Cardiac muscle cell (in vitro differentiated cells and primary cell): ENCODE results near the gene FSTL3. TPM values are rescaled to one million over a fixed set of nuclear protein-coding genes. Genes with fewer than 3 reads are reported as not detected.
"Not testable (repeated sequence)": the region's sequence is repeated elsewhere in the genome, so short reads cannot be mapped to it uniquely, and the experiment has no call there.

Experiments used
- DNase-seq, 2 donors: peaks; one replicate each; pipeline versions ENCODE4 v3.0.0 to v3.0.0-alpha.2; 2010 to 2017; ENCODE audit warnings: low read depth in 1 of 2, low spot score in 1 of 2
- H3K27ac ChIP-seq: fragments of 200-600 bp; sonication (generic); 2 replicates; pipeline ENCODE4 v1.5.1; 2016
- H3K27me3 ChIP-seq: fragments of 200-600 bp; sonication (generic); 2 replicates; pipeline ENCODE4 v1.6.0; 2016; ENCODE audit warnings: control low read depth
- H3K36me3 ChIP-seq: fragments of 200-600 bp; sonication (generic); 2 replicates; pipeline ENCODE4 v1.5.1; 2016; ENCODE audit warnings: control low read depth
- H3K4me1 ChIP-seq: fragments of 200-600 bp; sonication (generic); 2 replicates; pipeline ENCODE4 v1.8.1; 2017; ENCODE audit warnings: low read depth, mild to moderate bottlenecking, mixed run types
- H3K4me3 ChIP-seq: fragments of 200-600 bp; sonication (generic); 2 replicates; pipeline ENCODE4 v1.5.1; 2016; ENCODE audit warnings: mild to moderate bottlenecking
- H3K9me3 ChIP-seq: fragments of 200-600 bp; sonication (generic); 2 replicates; pipeline ENCODE4 v1.5.1; 2017; ENCODE audit warnings: low read depth, mild to moderate bottlenecking, control low read depth
- polyA plus RNA-seq: library from polyadenylated mRNA; unstranded; fragments of >200 nt; fragmentation: Nextera tagmentation; extraction: Ambion mirVana; gene quantifications from 2 replicates; pipeline ENCODE4 v1.2.1, GENCODE V29; 2016
- total RNA-seq: library from RNA; depleted of rRNA; stranded (reverse); fragments of >200 nt; gene quantifications from 2 replicates; pipeline ENCODE4 v1.2.3, GENCODE V29; 2016
- TF ChIP-seq, protein P1 (sequence below): IDR thresholded peaks from 2 replicates; pipeline ENCODE4 v1.5.1; 2012; ENCODE audit warnings: low read depth, mild to moderate bottlenecking, low read length

FSTL3 gene
- total and polyA plus RNA-seq, 2 experiments from 2014 or later, result 34.7 to 46.9 TPM

DNA sequence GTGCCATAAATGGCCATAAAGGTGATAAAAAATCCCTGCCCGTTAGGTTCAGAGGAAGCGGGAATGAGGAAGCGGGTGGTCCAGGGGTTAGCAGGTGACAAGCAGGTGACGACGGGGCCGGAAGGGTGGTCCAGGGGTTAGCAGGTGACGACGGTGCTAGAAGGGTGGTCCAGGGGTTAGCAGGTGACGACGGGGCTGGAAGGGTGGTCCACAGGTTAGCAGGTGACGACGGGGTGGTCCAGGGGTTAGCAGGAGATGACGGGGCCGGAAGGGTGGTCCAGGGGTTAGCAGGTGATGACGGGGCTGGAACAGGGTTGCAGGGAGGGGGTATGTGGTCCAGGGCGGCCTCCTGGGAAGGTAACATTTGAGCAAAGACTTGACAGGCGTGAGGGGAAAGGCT, 12.8 kb downstream of the FSTL3 start:
- DNase-seq, result no peak
- H3K36me3 ChIP-seq, result no peaks in the 10 kb centered on the region
- H3K27me3 ChIP-seq, result no peaks in the 10 kb centered on the region
- no peaks in the 10 kb centered on the region for H3K9me3 ChIP-seq
- no peak overlapping the region for H3K4me3 ChIP-seq
- H3K27ac ChIP-seq, result no peak overlapping the region
- TF ChIP-seq, protein P1, sequence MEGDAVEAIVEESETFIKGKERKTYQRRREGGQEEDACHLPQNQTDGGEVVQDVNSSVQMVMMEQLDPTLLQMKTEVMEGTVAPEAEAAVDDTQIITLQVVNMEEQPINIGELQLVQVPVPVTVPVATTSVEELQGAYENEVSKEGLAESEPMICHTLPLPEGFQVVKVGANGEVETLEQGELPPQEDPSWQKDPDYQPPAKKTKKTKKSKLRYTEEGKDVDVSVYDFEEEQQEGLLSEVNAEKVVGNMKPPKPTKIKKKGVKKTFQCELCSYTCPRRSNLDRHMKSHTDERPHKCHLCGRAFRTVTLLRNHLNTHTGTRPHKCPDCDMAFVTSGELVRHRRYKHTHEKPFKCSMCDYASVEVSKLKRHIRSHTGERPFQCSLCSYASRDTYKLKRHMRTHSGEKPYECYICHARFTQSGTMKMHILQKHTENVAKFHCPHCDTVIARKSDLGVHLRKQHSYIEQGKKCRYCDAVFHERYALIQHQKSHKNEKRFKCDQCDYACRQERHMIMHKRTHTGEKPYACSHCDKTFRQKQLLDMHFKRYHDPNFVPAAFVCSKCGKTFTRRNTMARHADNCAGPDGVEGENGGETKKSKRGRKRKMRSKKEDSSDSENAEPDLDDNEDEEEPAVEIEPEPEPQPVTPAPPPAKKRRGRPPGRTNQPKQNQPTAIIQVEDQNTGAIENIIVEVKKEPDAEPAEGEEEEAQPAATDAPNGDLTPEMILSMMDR, result no peak
- H3K4me1 ChIP-seq, result no peaks in the 10 kb centered on the region

GRCh38 chr19:690203-690602, 14.0 kb downstream of the FSTL3 start:
- H3K36me3 ChIP-seq, result no peaks in the 10 kb centered on the region
- no peaks in the 10 kb centered on the region for H3K27me3 ChIP-seq
- H3K4me3 ChIP-seq, result no peak overlapping the region
- H3K27ac ChIP-seq, result no peak overlapping the region
- TF ChIP-seq, protein P1, result no peak
- DNase-seq, result no peak
- H3K4me1 ChIP-seq, result no peaks in the 10 kb centered on the region
- no peaks in the 10 kb centered on the region for H3K9me3 ChIP-seq

DNA sequence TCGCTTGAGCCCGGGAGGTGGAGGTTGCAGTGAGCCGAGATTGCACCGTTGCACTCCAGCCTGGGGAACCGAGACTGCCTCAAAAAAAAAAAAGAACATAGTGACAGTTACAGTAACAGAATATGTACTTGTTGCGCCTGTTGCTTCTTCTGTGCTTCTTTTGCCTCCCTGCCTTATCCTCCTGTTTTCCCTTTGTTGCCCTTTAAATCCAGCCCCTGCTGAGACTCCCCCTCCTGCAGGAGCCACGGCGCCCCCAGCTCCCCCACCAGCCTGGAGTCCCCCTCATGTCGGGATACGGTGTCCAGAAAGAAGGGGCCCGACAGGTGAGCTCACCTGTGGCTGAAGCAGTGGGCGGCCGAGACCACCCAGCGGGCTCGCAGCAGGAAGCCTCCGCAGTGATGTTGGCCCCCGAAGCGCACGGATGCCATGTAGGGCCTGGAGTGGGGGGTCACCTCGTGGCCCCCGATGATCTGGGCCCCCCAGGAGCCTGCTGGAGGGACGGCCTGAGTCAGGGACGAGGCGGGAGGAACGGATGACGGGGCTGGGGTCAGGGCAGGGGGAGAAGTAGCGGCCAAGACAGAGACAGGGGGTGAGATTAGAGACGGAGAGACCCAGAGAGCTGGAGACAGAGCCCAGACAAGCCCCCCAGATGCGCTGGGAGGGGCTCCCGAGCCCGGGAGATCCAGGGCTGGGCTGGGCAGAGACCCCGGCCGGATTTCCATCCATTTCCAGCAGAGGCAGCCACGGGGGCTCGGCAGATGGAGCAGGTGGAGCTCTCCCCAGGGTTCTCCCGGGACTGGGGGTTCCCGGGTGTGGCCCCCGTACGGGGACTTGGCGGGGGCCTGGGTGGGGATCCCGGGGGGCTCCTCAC, 18.5 kb downstream of the FSTL3 start:
- no peak for DNase-seq
- Histone ChIP-seq H3K4me3 (no peak overlapping the region), H3K9me3 (no peaks in the 10 kb centered on the region), H3K27me3 (no peaks in the 10 kb centered on the region), H3K27ac (no peak overlapping the region), H3K4me1 (no peaks in the 10 kb centered on the region), H3K36me3 (no peaks in the 10 kb centered on the region)
- TF ChIP-seq, protein P1, result no peak

DNA sequence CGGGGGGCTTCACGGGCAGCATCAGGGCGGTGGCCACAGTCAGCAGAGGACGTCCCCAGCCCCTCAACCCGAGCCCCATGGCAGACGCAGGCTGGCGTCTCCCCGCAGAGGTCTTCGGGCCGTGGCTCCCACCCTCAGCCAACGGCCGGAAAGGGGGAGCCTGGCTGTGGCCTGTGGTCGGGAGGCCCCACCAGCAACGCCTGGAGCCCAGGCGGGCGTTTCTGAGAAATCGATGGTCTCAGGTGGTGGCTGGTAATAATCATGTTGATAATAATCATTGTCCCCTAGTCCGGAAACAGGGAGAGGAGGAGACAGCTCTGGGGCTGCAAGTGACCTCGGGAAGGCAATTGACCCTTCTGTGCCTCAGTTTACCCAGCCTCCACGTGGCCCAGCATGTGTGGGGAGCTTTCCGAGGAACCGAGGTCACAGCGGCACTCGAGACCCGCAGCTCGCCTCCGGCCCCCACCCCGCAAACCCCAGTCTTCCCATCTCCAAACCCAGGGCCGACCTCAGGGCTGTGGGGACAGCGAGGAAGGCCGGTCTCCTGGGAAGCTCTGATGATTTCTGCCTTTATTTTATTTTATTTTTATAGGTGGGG, 19.3 kb downstream of the FSTL3 start, which contains the start of gene PRSS57:
TSS of gene PRSS57 (minus strand) at position 101 of the 598 bp plus-strand sequence. CDS start at position 79, 22 bp downstream.
- Histone ChIP-seq H3K36me3 (no peaks in the 10 kb centered on the region), H3K4me3 (no peak within 1 kb of the TSS), H3K9me3 (no peaks in the 10 kb centered on the region), H3K27ac (no peak within 1 kb of the TSS), H3K27me3 (no peaks in the 10 kb centered on the region), H3K4me1 (no peaks in the 10 kb centered on the region)
- no peak for DNase-seq
- TF ChIP-seq, protein P1, result no peak

DNA sequence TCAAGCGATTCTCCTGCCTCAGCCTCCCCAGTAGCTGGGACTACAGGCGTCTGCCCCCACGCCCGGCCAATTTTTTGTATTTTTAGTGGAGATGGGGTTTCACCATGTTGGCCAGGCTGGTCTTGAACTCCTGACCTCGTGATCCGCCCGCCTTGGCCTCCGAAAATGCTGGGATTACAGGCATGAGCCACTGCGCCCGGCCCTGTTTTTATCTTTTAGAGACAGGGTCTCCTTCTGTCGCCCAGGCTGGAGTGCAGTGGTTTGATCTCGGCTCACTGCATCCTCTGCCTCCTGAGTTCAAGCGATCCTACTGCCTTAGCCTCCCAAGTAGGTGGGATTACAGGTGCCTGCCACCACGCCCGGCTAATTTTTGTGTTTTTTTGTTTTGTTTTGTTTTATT, 22.3 kb downstream of the FSTL3 start:
- not testable (repeated sequence) for H3K27me3 ChIP-seq, DNase-seq, H3K36me3 ChIP-seq, H3K4me3 ChIP-seq, H3K9me3 ChIP-seq, H3K27ac ChIP-seq, H3K4me1 ChIP-seq

GRCh38 chr19:699885-700284, 23.7 kb downstream of the FSTL3 start:
- DNase-seq, H3K4me1 ChIP-seq, H3K9me3 ChIP-seq, H3K36me3 ChIP-seq, H3K27me3 ChIP-seq, H3K4me3 ChIP-seq, H3K27ac ChIP-seq: not testable (repeated sequence)

GRCh38 chr19:702847-703246, 26.7 kb downstream of the FSTL3 start:
- not testable (repeated sequence) for H3K36me3 ChIP-seq, H3K9me3 ChIP-seq, DNase-seq, H3K27ac ChIP-seq, H3K27me3 ChIP-seq, H3K4me3 ChIP-seq, H3K4me1 ChIP-seq
